ENCODE data around the gene PROKR2.

PROKR2 gene

DNA sequence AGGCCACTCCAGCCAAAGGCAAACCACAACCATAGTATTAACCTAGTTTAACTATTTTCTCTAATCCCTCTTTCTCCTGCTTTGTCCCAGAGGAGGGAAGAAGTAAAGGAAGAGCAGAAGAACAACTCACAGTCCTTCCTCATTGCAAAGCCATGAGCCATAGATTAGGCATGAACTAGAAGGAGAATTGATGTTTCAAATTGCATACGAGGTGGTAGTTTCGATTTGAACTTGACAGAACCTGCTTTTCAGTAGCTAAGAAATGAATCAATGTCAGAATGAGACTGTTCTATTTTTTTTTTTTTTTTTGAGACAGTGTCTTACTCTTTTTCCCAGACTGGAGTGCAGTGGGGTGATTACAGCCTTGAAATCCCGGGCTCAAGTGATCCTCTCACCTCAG lies 48.3 kb downstream of the PROKR2 start:
- H3K4me2 ChIP-seq (ENCODE audit: low read depth, low read length, poor library complexity, severe bottlenecking), result no peak overlapping the region

DNA sequence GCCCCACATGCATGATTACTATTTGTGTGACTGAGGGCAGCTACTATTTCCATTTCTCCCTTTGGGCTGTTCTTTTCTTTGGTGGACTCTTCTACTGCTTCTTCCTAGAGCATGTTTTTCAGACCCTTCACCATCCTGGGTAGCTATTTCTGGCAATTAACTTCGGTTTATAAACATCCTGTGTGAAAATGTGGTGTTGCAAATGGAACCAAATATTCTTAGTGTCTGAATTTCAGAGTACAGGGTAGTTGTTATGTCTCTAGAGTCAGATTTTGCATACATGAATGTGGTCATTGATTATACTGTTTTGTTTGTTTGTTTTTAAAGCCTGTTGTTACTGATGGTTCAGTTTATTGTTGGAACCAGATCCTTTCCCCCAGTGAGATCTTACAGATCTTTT lies 49.7 kb downstream of the PROKR2 start:
- H3K36me3 ChIP-seq (ENCODE audit: low read length), result no peaks in the 10 kb centered on the region
- no peak overlapping the region for H3K4me3 ChIP-seq (ENCODE audit: insufficient read depth, low read length, poor library complexity, severe bottlenecking)
- H3K9ac ChIP-seq (ENCODE audit: low read length), result no peak overlapping the region
- H4K20me1 ChIP-seq (ENCODE audit: low read depth, low read length), result no peaks in the 10 kb centered on the region
- TF ChIP-seq, protein P1, sequence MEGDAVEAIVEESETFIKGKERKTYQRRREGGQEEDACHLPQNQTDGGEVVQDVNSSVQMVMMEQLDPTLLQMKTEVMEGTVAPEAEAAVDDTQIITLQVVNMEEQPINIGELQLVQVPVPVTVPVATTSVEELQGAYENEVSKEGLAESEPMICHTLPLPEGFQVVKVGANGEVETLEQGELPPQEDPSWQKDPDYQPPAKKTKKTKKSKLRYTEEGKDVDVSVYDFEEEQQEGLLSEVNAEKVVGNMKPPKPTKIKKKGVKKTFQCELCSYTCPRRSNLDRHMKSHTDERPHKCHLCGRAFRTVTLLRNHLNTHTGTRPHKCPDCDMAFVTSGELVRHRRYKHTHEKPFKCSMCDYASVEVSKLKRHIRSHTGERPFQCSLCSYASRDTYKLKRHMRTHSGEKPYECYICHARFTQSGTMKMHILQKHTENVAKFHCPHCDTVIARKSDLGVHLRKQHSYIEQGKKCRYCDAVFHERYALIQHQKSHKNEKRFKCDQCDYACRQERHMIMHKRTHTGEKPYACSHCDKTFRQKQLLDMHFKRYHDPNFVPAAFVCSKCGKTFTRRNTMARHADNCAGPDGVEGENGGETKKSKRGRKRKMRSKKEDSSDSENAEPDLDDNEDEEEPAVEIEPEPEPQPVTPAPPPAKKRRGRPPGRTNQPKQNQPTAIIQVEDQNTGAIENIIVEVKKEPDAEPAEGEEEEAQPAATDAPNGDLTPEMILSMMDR (IDR thresholded peaks at IDR 0.05; ENCODE audit: insufficient read depth, low read length, poor library complexity, severe bottlenecking), result no peak
- no peak for TF ChIP-seq EZH2phosphoT487 (conservative IDR thresholded peaks at IDR 0.05; ENCODE audit: low read length)
- H3F3A ChIP-seq (ENCODE audit: insufficient read depth), result no peaks in the 10 kb centered on the region
- H3K9me2 ChIP-seq (replicated peaks; ENCODE audit: insufficient read depth, low read length), result no peaks in the 10 kb centered on the region
- no peaks in the 10 kb centered on the region for H3K79me2 ChIP-seq (ENCODE audit: insufficient read depth, low read length)
- no peaks in the 10 kb centered on the region for H3K9me3 ChIP-seq (ENCODE audit: insufficient read depth, low read length)
- no peak overlapping the region for H3K4me2 ChIP-seq (ENCODE audit: low read depth, low read length, poor library complexity, severe bottlenecking)
- H3K27ac ChIP-seq (ENCODE audit: low read depth, low read length), result no peak overlapping the region
- no peaks in the 10 kb centered on the region for H3K27me3 ChIP-seq (ENCODE audit: low read length)
- H2AFZ ChIP-seq (ENCODE audit: low read depth, low read length, severe bottlenecking), result no peak overlapping the region

More for the DNA sequence above, 48.3 kb downstream of the PROKR2 start:
- Histone ChIP-seq H3K9me3 (ENCODE audit: insufficient read depth, low read length) (no peaks in the 10 kb centered on the region), H3K9ac (ENCODE audit: low read length) (no peak overlapping the region), H3K4me3 (ENCODE audit: insufficient read depth, low read length, poor library complexity, severe bottlenecking) (no peak overlapping the region), H3F3A (ENCODE audit: insufficient read depth) (no peaks in the 10 kb centered on the region), H3K9me2 (replicated peaks; ENCODE audit: insufficient read depth, low read length) (no peaks in the 10 kb centered on the region), H3K27me3 (ENCODE audit: low read length) (no peaks in the 10 kb centered on the region), H2AFZ (ENCODE audit: low read depth, low read length, severe bottlenecking) (no peak overlapping the region), H3K79me2 (ENCODE audit: insufficient read depth, low read length) (no peaks in the 10 kb centered on the region), H3K36me3 (ENCODE audit: low read length) (no peaks in the 10 kb centered on the region), H4K20me1 (ENCODE audit: low read depth, low read length) (no peaks in the 10 kb centered on the region), H3K27ac (ENCODE audit: low read depth, low read length) (no peak overlapping the region)
- no peak for TF ChIP-seq EZH2phosphoT487 (conservative IDR thresholded peaks at IDR 0.05; ENCODE audit: low read length)
- TF ChIP-seq, protein P1 (IDR thresholded peaks at IDR 0.05; ENCODE audit: insufficient read depth, low read length, poor library complexity, severe bottlenecking), result no peak
